ENCODE measurements around the gene TIAM2. TPM values are rescaled to one million over a fixed set of nuclear protein-coding genes. Genes with fewer than 3 reads are reported as not detected.

The TIAM2 gene
- total RNA-seq, 1 donor from 2014 or later: 6.2 TPM

DNA sequence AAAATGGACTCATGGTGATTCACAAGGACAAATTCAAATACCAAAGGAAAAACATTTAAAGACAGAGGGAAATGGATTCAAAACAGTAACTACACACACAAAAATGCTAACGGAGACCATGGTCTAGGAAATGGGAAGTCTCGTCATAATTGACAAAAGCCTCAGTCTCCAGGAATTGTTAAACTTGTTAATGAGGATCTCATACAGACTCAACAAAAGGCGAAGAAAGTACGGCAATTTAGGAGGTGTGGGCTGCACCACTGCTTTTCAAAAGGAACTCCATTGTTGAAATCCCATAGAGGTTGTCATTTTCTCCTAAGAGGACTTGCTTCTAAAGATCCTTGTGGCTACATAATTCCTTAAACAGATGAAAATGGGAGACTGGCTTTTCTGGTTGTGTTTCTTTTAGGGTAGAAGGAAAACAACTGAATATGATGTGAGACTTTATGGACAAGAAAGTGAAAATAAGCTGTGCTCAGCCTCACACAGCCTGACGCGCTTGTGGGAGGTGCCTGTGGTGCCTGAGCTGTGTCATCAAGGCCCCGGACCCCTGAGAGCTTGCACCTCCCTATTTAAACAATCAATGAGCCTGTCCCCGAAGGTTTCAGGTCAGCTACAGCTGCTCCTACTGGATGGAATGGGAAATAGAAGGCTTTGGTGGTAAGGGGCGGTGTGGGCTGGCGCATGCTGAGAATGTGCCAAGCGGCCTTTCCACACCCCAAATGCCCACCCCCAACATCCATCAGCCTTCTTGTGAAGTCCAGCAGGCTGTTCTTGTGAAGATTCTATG, 266.2 kb downstream of the TIAM2 start:
- no peaks in the 10 kb centered on the region for H3K27me3 ChIP-seq
- ATAC-seq (no peak), DNase-seq (no peak)
- no peaks in the 10 kb centered on the region for H3K4me1 ChIP-seq
- intact Hi-C loops (cut with DNase I): no loop called here
- peaks cover 50% of the 10 kb centered on the region for H3K36me3 ChIP-seq
- no peak overlapping the region for H3K4me3 ChIP-seq
- no peak overlapping the region for H3K27ac ChIP-seq
- no peaks in the 10 kb centered on the region for H3K9me3 ChIP-seq
- TF ChIP-seq, protein P1, sequence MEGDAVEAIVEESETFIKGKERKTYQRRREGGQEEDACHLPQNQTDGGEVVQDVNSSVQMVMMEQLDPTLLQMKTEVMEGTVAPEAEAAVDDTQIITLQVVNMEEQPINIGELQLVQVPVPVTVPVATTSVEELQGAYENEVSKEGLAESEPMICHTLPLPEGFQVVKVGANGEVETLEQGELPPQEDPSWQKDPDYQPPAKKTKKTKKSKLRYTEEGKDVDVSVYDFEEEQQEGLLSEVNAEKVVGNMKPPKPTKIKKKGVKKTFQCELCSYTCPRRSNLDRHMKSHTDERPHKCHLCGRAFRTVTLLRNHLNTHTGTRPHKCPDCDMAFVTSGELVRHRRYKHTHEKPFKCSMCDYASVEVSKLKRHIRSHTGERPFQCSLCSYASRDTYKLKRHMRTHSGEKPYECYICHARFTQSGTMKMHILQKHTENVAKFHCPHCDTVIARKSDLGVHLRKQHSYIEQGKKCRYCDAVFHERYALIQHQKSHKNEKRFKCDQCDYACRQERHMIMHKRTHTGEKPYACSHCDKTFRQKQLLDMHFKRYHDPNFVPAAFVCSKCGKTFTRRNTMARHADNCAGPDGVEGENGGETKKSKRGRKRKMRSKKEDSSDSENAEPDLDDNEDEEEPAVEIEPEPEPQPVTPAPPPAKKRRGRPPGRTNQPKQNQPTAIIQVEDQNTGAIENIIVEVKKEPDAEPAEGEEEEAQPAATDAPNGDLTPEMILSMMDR (IDR thresholded peaks at IDR 0.05): no peak

DNA sequence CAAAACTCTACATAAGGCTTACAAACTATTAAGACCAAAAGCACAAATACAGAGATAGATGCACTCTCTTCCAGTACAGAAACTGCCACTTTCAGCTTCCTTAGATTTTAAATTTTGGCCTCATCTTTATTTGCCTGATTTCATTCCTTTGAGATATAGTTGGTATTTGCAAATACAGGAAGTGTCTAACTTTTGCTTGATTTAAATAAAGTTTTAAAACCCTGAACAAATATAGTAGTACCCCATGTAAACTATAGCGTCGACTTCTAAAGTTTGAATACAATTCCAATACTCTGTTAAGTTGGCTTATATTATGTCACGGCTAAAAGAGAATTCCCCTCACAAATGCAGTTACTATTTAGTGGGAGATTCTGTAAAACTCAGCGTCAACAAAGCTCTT, 267.5 kb downstream of the TIAM2 start:
- H3K36me3 ChIP-seq: peaks cover 37% of the 10 kb centered on the region
- H3K27me3 ChIP-seq: no peaks in the 10 kb centered on the region
- H3K27ac ChIP-seq: no peak overlapping the region
- H3K9me3 ChIP-seq: no peaks in the 10 kb centered on the region
- no peak for DNase-seq
- no peaks in the 10 kb centered on the region for H3K4me1 ChIP-seq
- H3K4me3 ChIP-seq: no peak overlapping the region
- intact Hi-C loops (cut with DNase I): no loop called here
- TF ChIP-seq, protein P1 (IDR thresholded peaks at IDR 0.05): no peak
- ATAC-seq: no peak

DNA sequence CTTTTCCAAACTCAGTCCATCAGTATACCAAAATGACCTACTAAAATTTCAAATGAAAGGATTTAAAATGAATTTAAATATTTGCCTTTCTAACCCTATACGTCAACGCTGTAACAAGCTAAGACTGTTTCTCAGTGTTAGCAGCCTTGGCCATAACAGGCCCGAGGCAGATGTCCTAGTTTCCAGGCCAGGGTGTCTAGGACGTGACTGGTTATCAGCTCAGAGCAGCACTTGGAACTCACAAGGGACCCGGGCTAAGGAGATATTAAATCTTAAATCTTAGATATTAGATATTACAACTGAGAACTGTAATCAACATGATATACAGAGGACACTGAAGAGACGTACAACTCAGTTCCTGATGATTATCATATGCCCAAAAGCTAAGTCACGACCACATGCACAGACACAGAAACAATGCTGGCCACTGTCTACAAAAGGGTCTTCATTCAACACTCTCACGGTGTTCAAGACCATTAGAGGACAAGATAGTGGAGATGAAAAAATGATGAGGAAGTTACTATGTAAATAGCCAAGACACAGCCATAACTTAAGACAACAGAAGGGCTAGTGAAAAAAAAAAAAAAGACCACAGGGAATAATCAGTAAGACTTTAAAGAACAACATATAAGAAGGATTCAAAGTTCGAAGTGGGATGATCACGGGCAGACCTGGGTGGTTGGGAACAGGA, 268.4 kb downstream of the TIAM2 start, which contains the start of gene CLDN20:
Gene CLDN20, plus strand, starts transcription at position 641 of the 691 bp plus-strand sequence. CDS start 11,707 bp downstream, outside the sequence.
- ATAC-seq (no peak), DNase-seq (no peak)
- H3K9me3 ChIP-seq: no peaks in the 10 kb centered on the region
- no peaks in the 10 kb centered on the region for H3K4me1 ChIP-seq
- TF ChIP-seq, protein P1 (IDR thresholded peaks at IDR 0.05): no peak
- no peaks in the 10 kb centered on the region for H3K27me3 ChIP-seq
- intact Hi-C loops (cut with DNase I): no loop called here
- peaks cover 29% of the 10 kb centered on the region for H3K36me3 ChIP-seq
- no peak within 1 kb of the TSS for H3K27ac ChIP-seq
- H3K4me3 ChIP-seq: no peak within 1 kb of the TSS

DNA sequence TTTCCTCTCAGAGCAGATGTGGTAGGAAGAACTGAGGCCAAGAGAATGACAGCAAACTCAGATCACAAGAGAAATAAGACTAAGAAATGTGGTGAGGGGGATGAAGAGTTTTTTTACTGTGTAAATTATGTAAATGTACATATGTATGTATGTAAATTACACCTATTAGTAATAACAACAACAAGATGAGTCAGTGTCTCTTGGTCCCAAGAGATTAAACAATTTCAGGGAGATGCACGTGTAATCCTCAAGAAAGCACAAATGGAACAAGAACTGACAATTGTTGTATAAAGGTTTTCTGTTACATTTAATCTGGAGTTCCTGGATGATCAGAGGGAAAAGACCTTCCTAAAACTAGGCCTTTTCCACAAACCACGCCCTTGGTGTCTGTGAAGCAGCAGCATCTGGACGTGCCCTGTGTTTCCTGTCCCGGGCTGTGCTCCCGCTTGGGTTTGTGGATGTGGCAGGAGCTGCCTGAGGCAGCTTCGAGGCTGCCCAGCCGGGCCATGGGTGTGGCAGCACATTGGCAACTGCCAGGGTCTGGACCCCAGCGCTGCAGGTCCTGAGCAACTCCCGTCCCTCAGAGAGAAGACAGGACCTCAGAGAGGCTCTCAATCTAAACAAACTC, 269.7 kb downstream of the TIAM2 start:
- no peak for ATAC-seq
- TF ChIP-seq, protein P1 (IDR thresholded peaks at IDR 0.05): no peak
- no peak overlapping the region for H3K27ac ChIP-seq
- H3K27me3 ChIP-seq: no peaks in the 10 kb centered on the region
- no peaks in the 10 kb centered on the region for H3K9me3 ChIP-seq
- H3K36me3 ChIP-seq: peaks cover 17% of the 10 kb centered on the region
- intact Hi-C loops (cut with DNase I): no loop called here
- DNase-seq: no peak
- no peaks in the 10 kb centered on the region for H3K4me1 ChIP-seq
- no peak overlapping the region for H3K4me3 ChIP-seq

DNA sequence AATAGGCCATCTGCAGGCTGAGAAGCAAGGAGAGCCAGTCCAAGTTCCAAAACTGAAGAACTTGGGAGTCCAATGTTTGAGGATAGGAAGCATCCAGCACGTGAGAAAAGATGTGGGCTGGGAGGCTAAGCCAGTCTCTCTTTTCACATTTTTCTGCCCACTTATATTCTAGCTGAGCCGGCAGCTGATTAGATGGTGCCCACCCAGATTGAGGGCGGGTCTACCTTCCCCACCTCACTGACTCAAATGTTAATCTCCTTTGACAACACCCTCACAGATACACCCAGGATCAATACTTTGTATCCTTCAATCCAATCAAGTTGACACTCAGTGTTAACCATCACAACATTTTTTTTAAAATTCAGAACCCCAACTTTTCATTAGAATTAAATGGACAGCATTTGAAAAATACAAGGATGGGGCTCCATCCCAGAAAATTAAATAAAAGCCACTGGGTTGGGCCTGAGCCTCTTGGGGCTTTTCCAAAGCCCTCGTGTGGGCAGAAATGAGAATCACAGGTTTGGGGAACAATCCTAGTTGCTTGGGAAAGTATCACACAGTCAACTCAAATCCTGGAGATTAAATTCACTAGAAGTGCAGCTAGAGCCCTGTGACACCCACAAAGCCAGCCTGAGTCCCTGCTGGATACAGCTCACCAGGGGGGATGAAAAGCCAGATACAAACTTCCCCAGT, 270.9 kb downstream of the TIAM2 start:
- Histone ChIP-seq H3K36me3 (peaks cover 10% of the 10 kb centered on the region), H3K27ac (no peak overlapping the region), H3K27me3 (no peaks in the 10 kb centered on the region), H3K4me1 (no peaks in the 10 kb centered on the region), H3K4me3 (no peak overlapping the region), H3K9me3 (no peaks in the 10 kb centered on the region)
- DNase-seq (no peak), ATAC-seq (no peak)
- intact Hi-C loops (cut with DNase I): no loop called here
- TF ChIP-seq, protein P1 (IDR thresholded peaks at IDR 0.05): no peak
